Neural progenitor cell (in vitro differentiated cells): ENCODE results near the gene MED1. TPM values are rescaled to one million over a fixed set of nuclear protein-coding genes. Genes with fewer than 3 reads are reported as not detected.
"Not testable (repeated sequence)": the region's sequence is repeated elsewhere in the genome, so short reads cannot be mapped to it uniquely, and the experiment has no call there.

Experiments
- DNase-seq: peaks from one replicate; pipeline ENCODE4 v3.0.0-alpha.2; 2016; ENCODE audit warnings: low spot score
- H2AFZ ChIP-seq: fragments of 200-600 bp; sonication (generic); replicated peaks from 2 replicates; pipeline ENCODE4 v1.6.1; 2016; ENCODE audit warnings: antibody characterized with exemption
- H3F3A ChIP-seq: fragments of 200-600 bp; sonication (generic); 2 replicates; pipeline ENCODE4 v1.6.1; 2016; ENCODE audit warnings: antibody characterized with exemption, low read depth
- H3K27ac ChIP-seq: fragments of 200-600 bp; sonication (generic); 2 replicates; pipeline ENCODE4 v1.5.1; 2016; ENCODE audit warnings: mild to moderate bottlenecking
- H3K27me3 ChIP-seq: fragments of 200-600 bp; sonication (generic); 2 replicates; pipeline ENCODE4 v1.6.1; 2016; ENCODE audit warnings: mild to moderate bottlenecking, moderate library complexity
- H3K36me3 ChIP-seq: fragments of 200-600 bp; sonication (generic); 2 replicates; pipeline ENCODE4 v1.5.1; 2016
- H3K4me1 ChIP-seq: fragments of 200-600 bp; sonication (generic); 2 replicates; pipeline ENCODE4 v1.6.1; 2016; ENCODE audit warnings: mixed run types
- H3K4me2 ChIP-seq: fragments of 200-600 bp; sonication (generic); 2 replicates; pipeline ENCODE4 v1.6.1; 2016
- H3K4me3 ChIP-seq: fragments of 200-600 bp; sonication (generic); 2 replicates; pipeline ENCODE4 v1.5.1; 2016
- H3K79me2 ChIP-seq: fragments of 200-600 bp; sonication (generic); 2 replicates; pipeline ENCODE4 v1.6.1; 2016; ENCODE audit warnings: low read depth
- H3K9ac ChIP-seq: fragments of 200-600 bp; sonication (generic); 2 replicates; pipeline ENCODE4 v1.6.1; 2016
- H3K9me3 ChIP-seq: fragments of 200-600 bp; sonication (generic); 2 replicates; pipeline ENCODE4 v1.5.1; 2016; ENCODE audit warnings: low read depth
- H4K20me1 ChIP-seq: fragments of 200-600 bp; sonication (generic); 2 replicates; pipeline ENCODE4 v1.6.1; 2016; ENCODE audit warnings: low read depth
- H3K27ac Mint-ChIP-seq: 3 replicates; pipeline ENCODE4 v1.8.0; 2021; ENCODE audit warnings: mixed read lengths
- H3K27me3 Mint-ChIP-seq: 2 replicates; pipeline ENCODE4 v1.8.0; 2022; ENCODE audit warnings: low read depth, mild to moderate bottlenecking, inconsistent platforms, moderate library complexity, mixed read lengths; ENCODE audit not compliant: insufficient read depth
- H3K36me3 Mint-ChIP-seq: 3 replicates; pipeline ENCODE4 v1.8.0; 2021; ENCODE audit warnings: mixed read lengths
- H3K4me1 Mint-ChIP-seq: 3 replicates; pipeline ENCODE4 v1.8.0; 2021; ENCODE audit warnings: mixed read lengths
- H3K4me3 Mint-ChIP-seq: 3 replicates; pipeline ENCODE4 v1.8.0; 2021; ENCODE audit warnings: mild to moderate bottlenecking, moderate library complexity, mixed read lengths
- H3K9me3 Mint-ChIP-seq: 3 replicates; pipeline ENCODE4 v1.8.0; 2020; ENCODE audit warnings: mixed read lengths
- CTCF ChIP-seq: fragments of 200-600 bp; sonication (generic); IDR thresholded peaks from 2 replicates; pipeline ENCODE4 v1.5.1; 2017; ENCODE audit warnings: antibody characterized with exemption, mild to moderate bottlenecking
- EZH2 ChIP-seq: fragments of 200-600 bp; sonication (generic); IDR thresholded peaks from 2 replicates; pipeline ENCODE4 v1.6.1; 2017; ENCODE audit warnings: antibody characterized with exemption, mild to moderate bottlenecking, moderate library complexity
- EZH2phosphoT487 ChIP-seq: fragments of 200-600 bp; sonication (generic); IDR thresholded peaks from 2 replicates; pipeline ENCODE4 v1.6.1; 2017; ENCODE audit warnings: antibody characterized with exemption
- total RNA-seq: library from RNA; depleted of rRNA; stranded (reverse); fragments of >200 nt; gene quantifications from 2 replicates; pipeline ENCODE4 v1.2.3, GENCODE V29; 2015; ENCODE audit warnings: low replicate concordance

The MED1 gene
- total RNA-seq, 1 donor from 2014 or later, result 35.6 TPM

- H3K4me2 ChIP-seq, result no peak overlapping the region
Observed at GRCh38 chr17:39455919-39456318, 4.9 kb upstream of the MED1 start.

GRCh38 chr17:39450051-39450450 is 1.0 kb downstream of the MED1 start:
- peak overlapping the region; percentile 98 for H3K4me3 Mint-ChIP-seq
- peaks cover 8% of the 10 kb centered on the region for H3K4me1 Mint-ChIP-seq
- Histone ChIP-seq H4K20me1 (no peaks in the 10 kb centered on the region), H3K4me2 (peak overlapping the region; percentile 98), H3K27me3 (no peaks in the 10 kb centered on the region), H3K79me2 (peaks cover 59% of the 10 kb centered on the region), H2AFZ (no peak overlapping the region), H3K36me3 (peaks cover 6% of the 10 kb centered on the region), H3K9me3 (no peaks in the 10 kb centered on the region), H3K4me3 (peak overlapping the region; percentile 94), H3K9ac (peak overlapping the region; percentile 100), H3K27ac (no peak overlapping the region), H3F3A (peaks cover 12% of the 10 kb centered on the region), H3K4me1 (peaks cover 5% of the 10 kb centered on the region)
- H3K9me3 Mint-ChIP-seq, result no peaks in the 10 kb centered on the region
- no peak overlapping the region for H3K27ac Mint-ChIP-seq
- TF ChIP-seq EZH2 (no peak), CTCF (no peak), EZH2phosphoT487 (no peak)
- no peak for DNase-seq
- H3K36me3 Mint-ChIP-seq, result peaks cover 5% of the 10 kb centered on the region
- H3K27me3 Mint-ChIP-seq, result peaks cover 3% of the 10 kb centered on the region

More at GRCh38 chr17:39455919-39456318, 4.9 kb upstream of the MED1 start:
- Histone ChIP-seq H3K79me2 (peaks cover 8% of the 10 kb centered on the region), H4K20me1 (no peaks in the 10 kb centered on the region), H2AFZ (no peak overlapping the region), H3K27me3 (no peaks in the 10 kb centered on the region), H3K9me3 (no peaks in the 10 kb centered on the region), H3K4me1 (no peaks in the 10 kb centered on the region), H3K36me3 (no peaks in the 10 kb centered on the region), H3K27ac (no peak overlapping the region), H3K9ac (no peak overlapping the region), H3K4me3 (no peak overlapping the region), H3F3A (peaks cover 15% of the 10 kb centered on the region)
- H3K36me3 Mint-ChIP-seq, result no peaks in the 10 kb centered on the region
- H3K27ac Mint-ChIP-seq, result no peak overlapping the region
- no peak overlapping the region for H3K4me3 Mint-ChIP-seq
- H3K9me3 Mint-ChIP-seq, result no peaks in the 10 kb centered on the region
- peaks cover 8% of the 10 kb centered on the region for H3K27me3 Mint-ChIP-seq
- DNase-seq, result no peak
- TF ChIP-seq CTCF (no peak), EZH2 (no peak), EZH2phosphoT487 (no peak)
- H3K4me1 Mint-ChIP-seq, result no peaks in the 10 kb centered on the region

GRCh38 chr17:39447561-39447960 is 3.5 kb downstream of the MED1 start:
- Histone ChIP-seq H3K27ac (no peak overlapping the region), H3K4me2 (no peak overlapping the region), H3K79me2 (peaks cover 63% of the 10 kb centered on the region), H3K4me1 (peaks cover 5% of the 10 kb centered on the region), H2AFZ (no peak overlapping the region), H4K20me1 (no peaks in the 10 kb centered on the region), H3F3A (peaks cover 7% of the 10 kb centered on the region), H3K9ac (no peak overlapping the region), H3K9me3 (no peaks in the 10 kb centered on the region), H3K36me3 (peaks cover 9% of the 10 kb centered on the region), H3K4me3 (no peak overlapping the region), H3K27me3 (no peaks in the 10 kb centered on the region)
- Mint-ChIP-seq H3K36me3 (peaks cover 14% of the 10 kb centered on the region), H3K4me1 (peaks cover 8% of the 10 kb centered on the region), H3K27me3 (peaks cover 2% of the 10 kb centered on the region), H3K4me3 (no peak overlapping the region), H3K27ac (no peak overlapping the region), H3K9me3 (no peaks in the 10 kb centered on the region)
- no peak for DNase-seq
- TF ChIP-seq EZH2, result no peak

- Mint-ChIP-seq H3K27ac (no peak overlapping the region), H3K4me1 (no peaks in the 10 kb centered on the region), H3K27me3 (no peaks in the 10 kb centered on the region), H3K4me3 (no peak overlapping the region), H3K9me3 (no peaks in the 10 kb centered on the region), H3K36me3 (peaks cover 31% of the 10 kb centered on the region)
- Histone ChIP-seq H3K36me3 (peaks cover 9% of the 10 kb centered on the region), H3K9ac (no peak overlapping the region), H4K20me1 (no peaks in the 10 kb centered on the region), H3K9me3 (no peaks in the 10 kb centered on the region), H3K4me2 (no peak overlapping the region), H3K79me2 (peaks cover 30% of the 10 kb centered on the region), H3K27me3 (no peaks in the 10 kb centered on the region), H3K4me3 (no peak overlapping the region), H3F3A (no peaks in the 10 kb centered on the region), H3K4me1 (no peaks in the 10 kb centered on the region), H3K27ac (no peak overlapping the region), H2AFZ (no peak overlapping the region)
- TF ChIP-seq CTCF (no peak), EZH2 (no peak), EZH2phosphoT487 (no peak)
- DNase-seq, result no peak
Observed at GRCh38 chr17:39443326-39443725, 7.7 kb downstream of the MED1 start.

- not testable (repeated sequence) for DNase-seq, H3K4me1 ChIP-seq, H3K27me3 ChIP-seq, H3F3A ChIP-seq, H3K4me3 Mint-ChIP-seq, H3K9me3 ChIP-seq, H3K4me2 ChIP-seq, H2AFZ ChIP-seq, H3K79me2 ChIP-seq, H3K4me3 ChIP-seq, H3K27ac Mint-ChIP-seq, H3K27ac ChIP-seq, H3K4me1 Mint-ChIP-seq, H4K20me1 ChIP-seq, H3K36me3 ChIP-seq, H3K27me3 Mint-ChIP-seq, H3K9me3 Mint-ChIP-seq, H3K9ac ChIP-seq
- peaks cover 26% of the 10 kb centered on the region for H3K36me3 Mint-ChIP-seq
Observed at GRCh38 chr17:39439868-39440267, 11.2 kb downstream of the MED1 start.
